Fibroblast of lung (primary cell): Measurements from ENCODE around the gene HAVCR1. TPM values are rescaled to one million over a fixed set of nuclear protein-coding genes. Genes with fewer than 3 reads are reported as not detected.

Experiments used
- DNase-seq, 2 donors: peaks; one replicate each; pipeline versions ENCODE4 v3.0.0 to v3.0.0-alpha.2; 2010; ENCODE audit warnings: low read depth in 2 of 2
- H2AFZ ChIP-seq: 2 replicates; pipeline ENCODE4 v1.5.1; 2012; ENCODE audit warnings: low read length, control low read depth, inconsistent platforms
- H3K27ac ChIP-seq: 2 replicates; pipeline ENCODE4 v1.5.1; 2011; ENCODE audit warnings: low read length, control low read depth; ENCODE audit not compliant: insufficient read depth
- H3K27me3 ChIP-seq: 2 replicates; pipeline ENCODE4 v1.5.1; 2011; ENCODE audit warnings: mild to moderate bottlenecking, low read length; ENCODE audit not compliant: control insufficient read depth, insufficient read depth
- H3K36me3 ChIP-seq: 2 replicates; pipeline ENCODE4 v1.5.1; 2011; ENCODE audit warnings: low read length; ENCODE audit not compliant: control insufficient read depth, insufficient read depth
- H3K4me1 ChIP-seq: 2 replicates; pipeline ENCODE4 v1.5.1; 2011; ENCODE audit warnings: low read length; ENCODE audit not compliant: control insufficient read depth, insufficient read depth; ENCODE audit errors: extremely low read depth
- H3K4me2 ChIP-seq: 2 replicates; pipeline ENCODE4 v1.5.1; 2011; ENCODE audit warnings: low read length, control low read depth; ENCODE audit not compliant: insufficient read depth; ENCODE audit errors: extremely low read depth
- H3K4me3 ChIP-seq, 4 experiments: fragments of 200-600 bp in 1 of 4; sonication (generic) in 1 of 4; replicated peaks in 1 of 4; 2 replicates each; pipeline ENCODE4 v1.5.1; 2011 to 2016; ENCODE audit warnings: low read length in 4 of 4, low read depth in 3 of 4, mild to moderate bottlenecking in 3 of 4, control low read depth in 2 of 4, inconsistent platforms in 1 of 4, mixed read lengths in 1 of 4; ENCODE audit not compliant: insufficient read depth in 1 of 4; ENCODE audit errors: control extremely low read depth in 1 of 4
- H3K79me2 ChIP-seq: 2 replicates; pipeline ENCODE4 v1.5.1; 2012; ENCODE audit warnings: mild to moderate bottlenecking, low read length, inconsistent platforms; ENCODE audit not compliant: control insufficient read depth, insufficient read depth
- H3K9ac ChIP-seq: 2 replicates; pipeline ENCODE4 v1.5.1; 2011; ENCODE audit warnings: mild to moderate bottlenecking, low read length, control low read depth; ENCODE audit not compliant: insufficient read depth
- H3K9me3 ChIP-seq: 2 replicates; pipeline ENCODE4 v1.5.1; 2012; ENCODE audit warnings: low read depth, low read length; ENCODE audit not compliant: control insufficient read depth, insufficient read depth
- H4K20me1 ChIP-seq: 2 replicates; pipeline ENCODE4 v1.5.1; 2011; ENCODE audit warnings: low read length; ENCODE audit not compliant: control insufficient read depth, insufficient read depth; ENCODE audit errors: extremely low read depth
- EZH2 ChIP-seq: IDR thresholded peaks from 2 replicates; pipeline ENCODE4 v1.5.1; 2012; ENCODE audit warnings: low read length, control low read depth, mild to moderate bottlenecking; ENCODE audit errors: missing control alignments
- polyA plus RNA-seq, 2 donors: library from polyadenylated mRNA; depleted of rRNA in 1 of 2; stranded (reverse) in 1 of 2; unstranded in 1 of 2; fragments of >200 nt; gene quantifications; 2 replicates each; pipeline ENCODE4 v1.2.1, GENCODE V29; 2011 to 2012; ENCODE audit warnings: missing spikeins in 1 of 2
- total RNA-seq: library from RNA; depleted of rRNA; stranded (reverse); fragments of >200 nt; gene quantifications from 2 replicates; pipeline ENCODE4 v1.2.1, GENCODE V29; 2014
- TF ChIP-seq, protein P1 (sequence below), 2 donors: IDR thresholded peaks in 1 of 2; conservative IDR thresholded peaks in 1 of 2; 1 replicate in 1 of 2; 2 replicates in 1 of 2; pipeline ENCODE4 v1.5.1; 2011 to 2012; ENCODE audit warnings: low read length in 2 of 2, control low read depth in 1 of 2, inconsistent platforms in 1 of 2, low read depth in 1 of 2, mild to moderate bottlenecking in 1 of 2

Gene HAVCR1
- total and polyA plus RNA-seq, 2 donors (not counting 1 experiment from before 2014, with no cell fraction given) = not detected

DNA sequence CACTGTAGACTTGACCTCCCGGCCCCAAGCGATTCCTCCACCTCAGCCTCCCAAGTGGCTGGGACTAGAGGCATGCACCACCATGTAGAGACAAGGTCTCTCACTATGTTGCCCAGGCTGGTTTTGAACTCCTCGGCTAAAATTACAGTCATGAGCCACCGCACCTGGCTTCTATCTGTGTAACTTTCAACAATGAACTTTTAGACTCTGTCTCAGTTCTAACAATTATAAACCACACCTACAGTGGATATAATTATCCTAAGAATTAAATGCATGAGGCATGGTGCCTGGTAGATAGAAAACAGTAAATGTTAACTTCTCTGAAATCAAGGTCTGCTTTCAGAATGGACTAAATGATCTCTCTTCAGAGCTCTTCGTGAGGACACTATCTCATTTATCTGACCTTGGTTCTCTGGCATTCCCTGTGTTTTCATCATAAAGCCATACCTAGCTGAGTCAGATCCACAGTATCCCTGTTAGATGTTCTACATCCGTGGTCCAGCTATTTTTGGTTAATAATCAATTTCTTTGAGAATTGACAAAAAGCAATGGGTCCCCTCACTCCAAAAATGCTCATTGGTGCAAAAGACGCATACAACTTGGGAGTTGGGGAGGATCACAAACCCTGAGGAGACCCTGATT, 7.2 kb downstream of the HAVCR1 start:
- no peaks in the 10 kb centered on the region for H3K36me3 ChIP-seq
- TF ChIP-seq EZH2 = no peak
- TF ChIP-seq, protein P1, sequence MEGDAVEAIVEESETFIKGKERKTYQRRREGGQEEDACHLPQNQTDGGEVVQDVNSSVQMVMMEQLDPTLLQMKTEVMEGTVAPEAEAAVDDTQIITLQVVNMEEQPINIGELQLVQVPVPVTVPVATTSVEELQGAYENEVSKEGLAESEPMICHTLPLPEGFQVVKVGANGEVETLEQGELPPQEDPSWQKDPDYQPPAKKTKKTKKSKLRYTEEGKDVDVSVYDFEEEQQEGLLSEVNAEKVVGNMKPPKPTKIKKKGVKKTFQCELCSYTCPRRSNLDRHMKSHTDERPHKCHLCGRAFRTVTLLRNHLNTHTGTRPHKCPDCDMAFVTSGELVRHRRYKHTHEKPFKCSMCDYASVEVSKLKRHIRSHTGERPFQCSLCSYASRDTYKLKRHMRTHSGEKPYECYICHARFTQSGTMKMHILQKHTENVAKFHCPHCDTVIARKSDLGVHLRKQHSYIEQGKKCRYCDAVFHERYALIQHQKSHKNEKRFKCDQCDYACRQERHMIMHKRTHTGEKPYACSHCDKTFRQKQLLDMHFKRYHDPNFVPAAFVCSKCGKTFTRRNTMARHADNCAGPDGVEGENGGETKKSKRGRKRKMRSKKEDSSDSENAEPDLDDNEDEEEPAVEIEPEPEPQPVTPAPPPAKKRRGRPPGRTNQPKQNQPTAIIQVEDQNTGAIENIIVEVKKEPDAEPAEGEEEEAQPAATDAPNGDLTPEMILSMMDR (conservative IDR thresholded peaks at IDR 0.05 in 1 of 2, IDR thresholded peaks at IDR 0.05 in 1 of 2; ENCODE audit: low read depth in 1 of 2, low read length in 2 of 2) = no peak
- H4K20me1 ChIP-seq = no peaks in the 10 kb centered on the region
- no peak overlapping the region for H3K27ac ChIP-seq
- no peak overlapping the region for H2AFZ ChIP-seq
- no peak overlapping the region for H3K4me3 ChIP-seq
- H3K27me3 ChIP-seq = no peaks in the 10 kb centered on the region
- H3K4me1 ChIP-seq = no peaks in the 10 kb centered on the region
- no peak overlapping the region for H3K4me2 ChIP-seq
- H3K79me2 ChIP-seq = no peaks in the 10 kb centered on the region
- no peak overlapping the region for H3K9ac ChIP-seq
- H3K9me3 ChIP-seq = no peaks in the 10 kb centered on the region
- no peak for DNase-seq

DNA sequence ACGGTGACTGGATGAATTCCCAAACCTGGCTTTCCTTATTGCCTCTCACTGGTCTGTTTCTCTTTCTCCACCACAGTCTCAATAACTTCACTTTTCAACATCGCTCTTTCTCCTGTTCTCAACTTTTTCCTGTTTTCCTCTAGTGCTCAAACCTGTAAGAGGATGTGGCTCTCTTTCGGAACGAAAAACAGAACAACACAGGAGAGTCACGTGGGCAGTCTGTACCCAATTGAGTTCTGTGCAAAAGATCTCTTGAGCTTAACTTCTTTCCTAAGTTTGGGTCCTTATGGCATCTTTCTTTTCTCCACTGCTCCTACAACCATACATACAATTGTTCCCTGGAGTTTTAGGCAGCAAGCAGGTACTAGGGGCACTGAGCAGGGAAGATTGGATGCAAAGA, 8.9 kb downstream of the HAVCR1 start:
- Histone ChIP-seq H3K27ac (no peak overlapping the region), H3K4me2 (no peak overlapping the region), H3K79me2 (no peaks in the 10 kb centered on the region), H3K4me1 (no peaks in the 10 kb centered on the region), H4K20me1 (no peaks in the 10 kb centered on the region), H3K4me3 (no peak overlapping the region), H3K9ac (no peak overlapping the region), H3K36me3 (no peaks in the 10 kb centered on the region), H3K27me3 (no peaks in the 10 kb centered on the region), H2AFZ (no peak overlapping the region), H3K9me3 (no peaks in the 10 kb centered on the region)
- DNase-seq = no peak
- TF ChIP-seq EZH2 = no peak
- TF ChIP-seq, protein P1 (conservative IDR thresholded peaks at IDR 0.05 in 1 of 2, IDR thresholded peaks at IDR 0.05 in 1 of 2; ENCODE audit: low read depth in 1 of 2, low read length in 2 of 2) = no peak

DNA sequence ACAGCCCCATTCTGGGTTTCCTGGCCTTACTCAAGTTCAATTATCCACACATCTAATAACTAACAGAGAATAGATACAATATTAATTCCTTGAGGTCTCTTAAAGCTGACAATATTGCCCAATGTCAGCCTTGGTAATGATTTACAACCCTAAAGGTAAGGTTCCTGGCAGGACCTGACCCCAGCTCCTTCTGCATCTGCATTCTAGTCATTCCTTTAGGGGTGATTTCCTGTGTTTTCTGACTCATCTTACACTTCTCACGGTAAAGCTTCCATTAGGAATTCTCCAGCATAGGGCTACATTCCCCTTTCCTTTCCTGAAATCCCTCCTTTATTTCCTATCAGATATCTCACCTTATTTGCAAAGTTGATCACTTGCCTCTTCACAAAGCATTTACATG, 9.3 kb downstream of the HAVCR1 start:
- Histone ChIP-seq H2AFZ (no peak overlapping the region), H3K4me1 (no peaks in the 10 kb centered on the region), H3K79me2 (no peaks in the 10 kb centered on the region), H3K9ac (no peak overlapping the region), H3K4me3 (no peak overlapping the region), H3K36me3 (no peaks in the 10 kb centered on the region), H3K27ac (no peak overlapping the region), H3K27me3 (no peaks in the 10 kb centered on the region), H3K9me3 (no peaks in the 10 kb centered on the region), H4K20me1 (no peaks in the 10 kb centered on the region), H3K4me2 (no peak overlapping the region)
- peak in 1 of 2 donors; percentile 29 for DNase-seq
- TF ChIP-seq EZH2 = no peak
- TF ChIP-seq, protein P1 (conservative IDR thresholded peaks at IDR 0.05 in 1 of 2, IDR thresholded peaks at IDR 0.05 in 1 of 2; ENCODE audit: low read depth in 1 of 2, low read length in 2 of 2) = no peak
